ENCODE data around the gene ZDHHC11.

DNA sequence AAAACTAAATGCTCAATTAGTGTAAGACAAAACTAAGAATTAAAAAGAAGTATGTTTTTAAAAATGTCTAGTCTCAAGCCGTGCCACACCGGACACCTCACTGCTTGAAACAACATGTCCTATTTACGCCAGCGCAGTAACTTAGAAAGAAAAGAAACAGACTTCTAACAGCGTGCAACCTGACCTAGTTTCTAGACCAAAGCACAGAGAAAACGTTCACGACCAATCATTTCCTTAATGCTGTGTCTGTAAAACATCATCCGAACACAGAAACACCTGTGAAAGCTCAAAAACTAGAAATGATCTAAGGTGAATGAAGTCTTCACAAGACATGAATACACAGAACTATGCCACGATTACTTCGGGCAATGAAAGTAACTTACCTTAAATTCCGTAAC lies 37.9 kb upstream of the ZDHHC11 start:
- TF ChIP-seq CTCF (IDR thresholded peaks at IDR 0.05; ENCODE audit: low read depth, low read length) (no peak), EZH2phosphoT487 (IDR thresholded peaks at IDR 0.05; ENCODE audit: low read depth) (no peak)

Data from OCI-LY3 (cell line).